ENCODE measurements around the gene SPATA20. TPM values are rescaled to one million over a fixed set of nuclear protein-coding genes. Genes with fewer than 3 reads are reported as not detected.

The SPATA20 gene
- total and polyA plus RNA-seq, 2 of the 13 experiments (the other 11 are each of a cell fraction or from before 2014, with no cell fraction given) = 36.1 to 64.8 TPM

- TF ChIP-seq CREB3 (CRISPR knock-in tag; IDR thresholded peaks at IDR 0.05) (peak; percentile 81; the same call in 1 of the 2 replicates), AGO2 (optimal IDR thresholded peaks at IDR 0.05; ENCODE audit: low read depth, low read length) (peak; percentile 65), ZNF83 (CRISPR knock-in tag; IDR thresholded peaks at IDR 0.05; ENCODE audit: borderline replicate concordance) (0 out of 2 replicates have a peak, but pooled peaks have one; percentile 55), ELF3 (CRISPR knock-in tag; IDR thresholded peaks at IDR 0.05) (peak; percentile 50; the same call in 1 of the 2 replicates), ZNF124 (CRISPR knock-in tag; IDR thresholded peaks at IDR 0.05) (0 out of 2 replicates have a peak, but pooled peaks have one; percentile 32), BORCS8-MEF2B (CRISPR knock-in tag; IDR thresholded peaks at IDR 0.05) (peak; percentile 89), GTF3A (CRISPR knock-in tag; conservative IDR thresholded peaks at IDR 0.05) (no peak; the same call in 1 of the 2 replicates), TEAD2 (CRISPR knock-in tag; IDR thresholded peaks at IDR 0.05) (no peak), PAWR (CRISPR knock-in tag; IDR thresholded peaks at IDR 0.05; ENCODE audit: borderline replicate concordance) (0 out of 2 replicates have a peak, but pooled peaks have one; percentile 66), PLRG1 (conservative IDR thresholded peaks at IDR 0.05) (no peak), ZNF503 (CRISPR knock-in tag; IDR thresholded peaks at IDR 0.05) (no peak), ZNF577 (CRISPR knock-in tag; IDR thresholded peaks at IDR 0.05; ENCODE audit: borderline replicate concordance, low read depth) (no peak), ZNF7 (CRISPR knock-in tag; IDR thresholded peaks at IDR 0.05) (peak; percentile 44; the same call in 1 of the 2 replicates), ZNF205 (CRISPR knock-in tag; IDR thresholded peaks at IDR 0.05) (peak; percentile 42; the same call in 1 of the 2 replicates), ZFP90 (CRISPR knock-in tag; IDR thresholded peaks at IDR 0.05; ENCODE audit: borderline replicate concordance) (peak; percentile 48; the same call in 1 of the 2 replicates), ZNF546 (CRISPR knock-in tag; conservative IDR thresholded peaks at IDR 0.05) (peak; percentile 89), ZFP1 (CRISPR knock-in tag; IDR thresholded peaks at IDR 0.05) (0 out of 2 replicates have a peak, but pooled peaks have one; percentile 43), ZNF672 (CRISPR knock-in tag; IDR thresholded peaks at IDR 0.05) (peak; percentile 88; the same call in 1 of the 2 replicates), SAFB2 (CRISPR knock-in tag; IDR thresholded peaks at IDR 0.05; ENCODE audit: borderline replicate concordance, low read depth) (0 out of 2 replicates have a peak, but pooled peaks have one; percentile 15), ZNF703 (CRISPR knock-in tag; IDR thresholded peaks at IDR 0.05; ENCODE audit: borderline replicate concordance) (no peak), KDM2A (CRISPR knock-in tag; IDR thresholded peaks at IDR 0.05; ENCODE audit: borderline replicate concordance, low read depth) (peak; percentile 74)
- TF ChIP-seq, protein P1, sequence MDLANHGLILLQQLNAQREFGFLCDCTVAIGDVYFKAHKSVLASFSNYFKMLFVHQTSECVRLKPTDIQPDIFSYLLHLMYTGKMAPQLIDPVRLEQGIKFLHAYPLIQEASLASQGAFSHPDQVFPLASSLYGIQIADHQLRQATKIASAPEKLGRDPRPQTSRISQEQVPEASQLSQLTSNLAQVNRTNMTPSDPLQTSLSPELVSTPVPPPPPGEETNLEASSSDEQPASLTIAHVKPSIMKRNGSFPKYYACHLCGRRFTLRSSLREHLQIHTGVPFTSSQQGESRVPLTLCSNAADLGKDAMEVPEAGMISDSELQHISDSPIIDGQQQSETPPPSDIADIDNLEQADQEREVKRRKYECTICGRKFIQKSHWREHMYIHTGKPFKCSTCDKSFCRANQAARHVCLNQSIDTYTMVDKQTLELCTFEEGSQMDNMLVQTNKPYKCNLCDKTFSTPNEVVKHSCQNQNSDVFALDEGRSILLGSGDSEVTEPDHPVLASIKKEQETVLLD (CRISPR knock-in tag; IDR thresholded peaks at IDR 0.05; ENCODE audit: low read depth) = peak; percentile 86
- TF ChIP-seq, protein P2, sequence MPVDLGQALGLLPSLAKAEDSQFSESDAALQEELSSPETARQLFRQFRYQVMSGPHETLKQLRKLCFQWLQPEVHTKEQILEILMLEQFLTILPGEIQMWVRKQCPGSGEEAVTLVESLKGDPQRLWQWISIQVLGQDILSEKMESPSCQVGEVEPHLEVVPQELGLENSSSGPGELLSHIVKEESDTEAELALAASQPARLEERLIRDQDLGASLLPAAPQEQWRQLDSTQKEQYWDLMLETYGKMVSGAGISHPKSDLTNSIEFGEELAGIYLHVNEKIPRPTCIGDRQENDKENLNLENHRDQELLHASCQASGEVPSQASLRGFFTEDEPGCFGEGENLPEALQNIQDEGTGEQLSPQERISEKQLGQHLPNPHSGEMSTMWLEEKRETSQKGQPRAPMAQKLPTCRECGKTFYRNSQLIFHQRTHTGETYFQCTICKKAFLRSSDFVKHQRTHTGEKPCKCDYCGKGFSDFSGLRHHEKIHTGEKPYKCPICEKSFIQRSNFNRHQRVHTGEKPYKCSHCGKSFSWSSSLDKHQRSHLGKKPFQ (CRISPR knock-in tag; IDR thresholded peaks at IDR 0.05; ENCODE audit: insufficient replicate concordance) = peak; percentile 68
Measured at GRCh38 chr17:50541716-50542688, 5.0 kb upstream of the SPATA20 start (continued).

All from HepG2 (cell line).